ENCODE results near the gene DLGAP1.

- TF ChIP-seq CTCF (IDR thresholded peaks at IDR 0.05; ENCODE audit: poor library complexity): no peak
- no peak for TF ChIP-seq EZH2phosphoT487 (IDR thresholded peaks at IDR 0.05; ENCODE audit: low read depth, severe bottlenecking, unreplicated experiment)
- TF ChIP-seq EZH2 (IDR thresholded peaks at IDR 0.05; ENCODE audit: borderline replicate concordance): no peak
These were observed 85.4 kb downstream of the DLGAP1 start for GRCh38 chr18:4369705-4370104.
